GM12892 (cell line): ENCODE data around the gene B3GAT3.

Source experiments
- POLR2A ChIP-seq: IDR thresholded peaks from 2 replicates; pipeline ENCODE4 v1.6.1; 2011; ENCODE audit warnings: low read depth, low read length, control low read depth
- POLR2AphosphoS5 ChIP-seq: IDR thresholded peaks from 2 replicates; pipeline ENCODE4 v1.6.1; 2011; ENCODE audit warnings: low read depth, low read length, control low read depth
- TAF1 ChIP-seq: IDR thresholded peaks from 2 replicates; pipeline ENCODE4 v1.6.1; 2011; ENCODE audit warnings: low read depth, mild to moderate bottlenecking, control low read depth, low read length, borderline replicate concordance

DNA sequence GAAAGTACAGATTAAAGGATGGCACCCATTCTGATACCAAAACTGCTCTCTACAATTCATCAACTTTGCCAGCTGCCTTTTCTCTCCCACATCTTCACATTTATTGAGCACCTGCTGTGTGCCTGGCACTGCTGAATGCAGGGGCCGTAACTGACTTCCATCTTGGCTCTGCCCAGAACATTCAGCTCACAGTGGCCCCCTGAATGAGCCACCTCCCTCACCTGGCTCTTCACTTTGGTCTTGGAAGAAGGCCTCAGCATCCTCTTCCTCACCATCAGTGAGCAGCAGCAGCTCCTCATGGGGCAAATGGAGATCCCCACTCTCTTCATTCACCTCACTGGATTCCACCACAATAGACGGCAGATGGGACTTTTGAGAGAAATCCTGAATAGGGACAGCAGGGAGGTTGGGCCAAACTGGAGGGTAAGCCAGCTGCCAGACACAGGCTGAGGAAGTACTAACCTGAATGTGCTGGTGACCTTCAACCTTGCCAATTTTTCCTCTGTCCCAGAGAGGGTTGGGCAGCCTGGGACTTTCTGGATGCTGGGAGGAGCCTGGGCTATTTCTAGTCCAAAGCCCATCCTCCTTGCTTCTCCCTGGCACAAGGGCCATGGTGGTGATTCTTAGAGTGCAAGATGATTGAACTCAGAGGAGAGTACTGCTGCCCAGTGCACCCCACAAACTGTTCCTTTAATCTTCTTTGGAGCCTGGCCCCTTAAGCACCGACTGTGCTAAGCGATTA, 47.8 kb upstream of the B3GAT3 start:
- TF ChIP-seq POLR2A = no peak; the same call in 1 of the 2 replicates
- TF ChIP-seq TAF1 = no peak
- TF ChIP-seq POLR2AphosphoS5 = no peak
